Stimulated activated CD8-positive, alpha-beta memory T cell treated with anti-CD3 and anti-CD28 coated beads, Interleukin-12 subunit alpha, Interleukin-12 subunit beta, amount 100 ng/mL, for 1 hour (primary cell): Measurements from ENCODE around the gene FARP1.
"Not testable (repeated sequence)": the region's sequence is repeated elsewhere in the genome, so short reads cannot be mapped to it uniquely, and the experiment has no call there.

Source experiments
- DNase-seq: peaks from one replicate; pipeline ENCODE4 v3.0.0-alpha.2; 2020; ENCODE audit warnings: low read depth

FARP1 gene

GRCh38 chr13:98263841-98264240, 120.9 kb downstream of the FARP1 start:
- DNase-seq, result no peak

- no peak for DNase-seq
Measured at GRCh38 chr13:98264877-98265276, 122.0 kb downstream of the FARP1 start.

DNA sequence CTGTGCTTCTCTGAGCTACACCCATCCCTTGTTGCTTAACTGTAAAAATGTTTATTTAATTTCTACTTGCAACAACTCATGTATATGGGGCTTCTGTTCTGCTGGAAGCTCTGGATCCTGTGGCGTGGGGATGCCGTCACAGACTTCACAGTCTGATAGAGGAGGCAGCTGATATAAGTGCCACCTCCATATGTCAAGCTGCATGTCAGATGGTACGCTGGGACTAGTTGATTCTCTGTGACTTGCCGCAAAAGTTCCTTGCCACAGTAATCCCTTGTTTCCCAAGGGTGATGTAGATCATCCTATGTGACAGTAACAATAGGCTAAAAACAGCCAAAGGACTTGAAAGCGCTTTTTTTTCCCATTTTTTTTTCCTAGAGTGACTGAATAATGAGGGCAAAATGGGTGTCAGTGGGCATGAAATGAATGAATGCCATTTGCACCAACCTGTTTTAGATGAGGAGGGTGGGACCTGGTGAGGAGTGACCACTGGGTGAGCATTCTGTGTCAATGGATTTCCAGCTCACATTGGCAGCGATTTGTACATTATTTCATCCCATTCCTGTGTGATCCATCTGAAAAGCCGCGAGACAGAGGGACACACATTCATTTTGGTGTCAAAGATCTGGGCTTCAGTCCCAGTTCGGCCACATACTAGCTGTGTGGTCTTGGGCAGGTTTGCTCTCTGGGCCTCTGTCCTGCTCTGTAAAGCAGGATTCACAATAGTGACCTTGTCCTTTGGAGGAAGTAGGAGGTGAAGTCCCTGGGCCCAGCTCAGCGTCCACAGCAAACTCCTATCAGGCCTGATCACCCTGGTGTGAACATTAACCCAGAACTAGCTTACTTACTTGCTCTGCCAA, 123.0 kb downstream of the FARP1 start:
- DNase-seq, result no peak

DNA sequence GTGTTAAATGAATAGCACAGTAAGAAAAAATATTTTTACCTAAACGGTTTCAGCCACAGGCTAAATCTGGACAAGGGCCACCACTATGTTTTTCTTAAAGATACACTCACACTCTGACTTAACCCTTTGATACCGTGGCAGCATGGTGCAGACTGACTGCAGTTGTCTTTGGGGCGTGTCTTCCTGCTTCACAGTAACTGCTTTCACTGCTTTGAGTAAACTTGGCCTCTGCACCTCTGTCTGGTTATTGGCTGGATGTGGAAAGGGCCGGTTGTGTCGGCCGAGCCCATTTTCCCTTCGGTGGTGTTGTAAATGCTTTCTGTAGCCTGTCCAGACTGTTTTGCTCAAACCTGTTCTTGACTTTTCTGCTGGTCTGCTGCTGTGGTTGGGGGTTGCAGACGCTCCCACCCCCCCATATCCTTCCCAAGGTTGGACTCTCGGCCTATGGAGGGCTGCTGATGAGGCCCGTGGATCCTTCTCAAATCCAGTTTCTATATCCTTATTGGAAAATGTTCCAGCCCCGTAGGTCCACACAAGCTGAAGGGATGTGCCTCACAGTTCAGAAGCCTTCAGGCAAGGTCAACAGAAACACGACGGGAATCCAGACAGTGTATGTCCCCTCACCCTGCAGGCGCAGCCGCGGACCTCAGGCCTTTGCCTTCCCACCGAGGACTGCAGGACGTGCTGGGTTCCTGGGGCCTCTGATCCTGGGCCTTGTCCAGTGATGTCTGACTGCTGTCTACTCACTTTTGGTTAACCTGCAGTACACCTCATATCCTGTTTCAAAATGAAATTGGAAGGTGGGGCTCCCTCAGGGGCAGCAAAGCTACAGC, 124.4 kb downstream of the FARP1 start:
- no peak for DNase-seq

DNA sequence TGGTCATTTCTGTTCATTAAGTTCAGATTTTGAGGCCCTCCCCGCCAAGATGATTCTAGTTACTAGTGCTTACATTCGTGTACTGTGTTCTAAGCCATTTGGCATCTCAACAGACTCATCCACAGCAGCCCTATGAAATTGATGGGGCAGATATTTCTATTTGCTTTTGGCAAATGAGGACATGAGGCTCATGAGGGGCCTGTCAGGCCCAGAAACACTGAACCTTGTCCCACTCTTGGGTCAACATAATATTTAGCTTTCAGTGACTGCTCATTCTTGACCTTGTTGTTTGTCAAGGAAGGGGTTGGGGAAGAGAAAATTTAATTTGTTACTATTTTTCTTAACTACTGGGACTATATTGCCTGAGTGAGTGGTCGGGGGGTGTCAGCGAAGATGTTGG, 126.5 kb downstream of the FARP1 start:
- no peak for DNase-seq

DNA sequence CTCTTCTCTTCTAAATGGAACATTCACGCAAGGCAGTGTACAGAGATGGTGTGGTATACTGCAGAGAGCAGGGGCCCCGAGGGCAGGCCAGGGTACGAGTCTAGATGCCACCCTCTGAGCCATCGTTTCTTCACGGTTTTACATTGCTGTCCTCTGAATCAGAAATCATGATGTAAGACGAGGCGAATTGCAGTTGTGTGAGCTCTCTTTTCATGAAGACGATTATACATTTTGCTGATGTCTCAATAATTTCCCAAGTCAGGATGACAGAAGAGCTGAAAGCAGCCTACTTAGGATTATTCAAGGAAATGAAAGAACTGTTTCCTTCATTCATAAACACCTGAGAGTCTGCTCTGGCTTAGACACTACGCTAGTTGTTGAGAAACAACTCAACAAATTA, 127.9 kb downstream of the FARP1 start:
- no peak for DNase-seq

GRCh38 chr13:98271646-98272045, 128.8 kb downstream of the FARP1 start:
- DNase-seq, result not testable (repeated sequence)

DNA sequence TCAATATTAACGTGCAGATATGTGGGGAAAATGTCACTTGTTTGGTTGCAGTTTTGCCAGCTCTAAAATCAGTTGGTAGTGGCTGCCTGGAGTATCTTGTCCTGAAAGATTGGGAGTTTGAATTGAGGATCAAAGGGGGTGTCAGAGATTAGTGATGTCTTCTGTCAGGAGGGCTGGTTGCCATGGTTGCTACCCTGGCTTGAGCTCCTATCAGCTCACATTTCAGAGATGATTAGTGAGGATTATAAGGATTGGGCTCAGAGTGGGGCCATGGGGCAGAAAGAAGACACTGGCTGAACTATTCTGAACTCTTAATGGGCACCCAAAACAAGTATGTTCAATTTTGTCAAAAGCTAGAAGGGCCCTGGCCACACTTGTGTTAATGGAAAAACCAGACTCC, 129.7 kb downstream of the FARP1 start:
- no peak for DNase-seq

DNA sequence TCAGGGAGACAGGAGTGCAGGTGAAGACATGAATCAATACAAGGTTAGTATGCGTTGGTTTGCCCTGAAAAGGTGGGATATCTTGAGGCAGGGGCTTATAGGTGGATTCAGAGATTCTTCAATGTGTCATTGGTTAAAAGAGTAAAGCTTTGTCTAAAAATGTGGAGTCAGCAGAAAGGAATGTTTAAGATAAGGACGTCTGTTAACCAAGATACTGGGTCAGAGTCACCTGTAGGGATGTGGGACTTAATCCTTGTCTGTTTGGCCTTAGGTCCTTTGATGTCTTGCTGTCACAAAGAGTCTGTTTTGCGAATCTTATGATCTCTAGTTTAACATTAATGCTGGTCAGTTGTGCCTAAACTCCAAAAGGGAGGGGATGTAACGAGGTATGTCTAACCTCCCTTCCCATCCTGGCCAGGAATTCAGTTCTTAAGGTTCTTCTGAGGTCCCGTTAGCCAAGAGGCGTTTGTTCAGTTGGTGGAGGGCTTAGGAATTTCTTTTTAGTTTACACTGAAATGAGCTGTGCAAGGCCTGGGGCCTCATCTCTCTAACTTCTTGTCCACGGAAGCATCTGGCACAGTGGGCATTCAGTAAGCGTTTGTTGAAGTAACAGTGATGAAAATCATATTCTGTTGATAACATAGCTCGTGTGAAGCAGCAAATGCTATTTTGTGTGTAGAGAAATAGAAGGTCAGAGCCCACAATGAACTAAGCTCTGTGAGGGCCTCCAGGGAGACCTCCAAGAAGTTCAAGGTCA, 130.4 kb downstream of the FARP1 start:
- DNase-seq, result no peak

- DNase-seq, result no peak
Measured at GRCh38 chr13:98273824-98274742, 131.2 kb downstream of the FARP1 start.

- DNase-seq, result no peak
Measured at GRCh38 chr13:98274921-98275487, 132.1 kb downstream of the FARP1 start.

DNA sequence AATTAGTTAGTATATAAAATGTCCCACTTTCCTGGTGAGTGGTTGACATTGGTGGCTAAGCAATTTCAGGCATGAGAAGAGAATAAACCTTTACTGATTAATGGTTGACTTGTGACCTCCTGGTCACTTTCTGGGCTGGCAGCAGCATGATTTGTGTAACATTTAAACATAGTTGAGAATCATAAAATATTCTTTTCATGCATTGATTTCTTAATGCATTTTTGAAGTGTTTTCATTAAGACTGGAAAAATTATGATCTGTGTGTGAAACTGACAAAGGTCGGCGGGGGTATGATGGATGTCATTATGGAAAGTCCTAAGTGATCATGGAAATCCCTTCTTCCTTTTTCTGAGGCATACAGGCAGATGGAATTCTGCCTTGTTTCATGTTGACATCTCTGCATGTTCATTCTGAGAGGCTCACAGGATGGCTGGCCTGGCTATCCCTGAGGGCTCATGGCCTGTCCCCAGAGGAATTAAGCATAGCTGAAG, 132.8 kb downstream of the FARP1 start:
- no peak for DNase-seq

DNA sequence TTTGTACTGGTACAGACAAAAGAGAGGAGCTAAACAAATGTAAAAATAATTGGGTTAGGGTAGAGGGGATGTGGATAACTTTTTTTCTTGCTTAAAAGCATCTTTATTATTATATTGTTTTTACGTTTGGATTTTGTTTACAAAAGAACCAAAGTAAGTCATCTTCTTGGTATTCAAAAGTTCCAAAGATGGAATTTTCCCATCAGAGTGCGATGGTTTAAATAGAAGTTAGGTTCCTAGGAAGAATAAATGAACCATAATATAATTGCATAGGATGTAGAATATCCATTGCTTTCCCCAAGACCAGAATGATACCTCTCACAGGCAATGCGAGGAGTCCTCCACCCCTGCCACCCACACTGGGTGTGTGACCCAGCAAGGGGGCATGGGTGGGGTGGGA, 133.6 kb downstream of the FARP1 start:
- DNase-seq, result no peak

DNA sequence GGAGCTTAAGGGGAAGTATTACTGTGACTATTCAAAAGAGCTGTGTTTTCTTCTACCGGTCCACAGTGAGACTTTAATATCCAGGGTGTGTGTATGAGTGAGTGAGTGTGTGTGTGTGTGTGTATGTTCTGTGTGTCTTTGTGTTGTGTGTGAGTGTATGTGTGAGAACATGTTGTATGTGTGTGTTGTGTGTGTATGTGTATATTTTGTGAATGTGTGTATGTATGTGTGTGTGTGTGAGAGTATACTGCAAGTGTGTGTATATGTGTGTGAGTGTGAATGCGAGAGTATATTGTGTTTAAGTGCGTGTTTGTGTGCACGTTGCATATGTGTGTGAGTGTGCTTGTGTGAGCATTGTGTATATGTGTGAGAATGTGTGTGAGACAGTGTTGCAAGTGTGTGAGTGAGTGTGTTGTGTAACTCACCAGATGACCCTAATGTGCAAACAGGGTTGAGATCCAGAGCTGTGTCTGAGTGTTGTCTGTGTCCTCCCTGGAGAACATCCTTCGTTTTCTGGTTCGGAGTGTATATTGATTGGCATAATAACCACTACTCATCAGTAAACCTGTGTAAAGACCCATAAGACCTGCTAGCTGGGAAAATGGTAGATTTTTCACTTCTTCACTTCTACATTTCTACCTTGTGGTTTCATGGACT, 135.3 kb downstream of the FARP1 start:
- DNase-seq, result no peak

DNA sequence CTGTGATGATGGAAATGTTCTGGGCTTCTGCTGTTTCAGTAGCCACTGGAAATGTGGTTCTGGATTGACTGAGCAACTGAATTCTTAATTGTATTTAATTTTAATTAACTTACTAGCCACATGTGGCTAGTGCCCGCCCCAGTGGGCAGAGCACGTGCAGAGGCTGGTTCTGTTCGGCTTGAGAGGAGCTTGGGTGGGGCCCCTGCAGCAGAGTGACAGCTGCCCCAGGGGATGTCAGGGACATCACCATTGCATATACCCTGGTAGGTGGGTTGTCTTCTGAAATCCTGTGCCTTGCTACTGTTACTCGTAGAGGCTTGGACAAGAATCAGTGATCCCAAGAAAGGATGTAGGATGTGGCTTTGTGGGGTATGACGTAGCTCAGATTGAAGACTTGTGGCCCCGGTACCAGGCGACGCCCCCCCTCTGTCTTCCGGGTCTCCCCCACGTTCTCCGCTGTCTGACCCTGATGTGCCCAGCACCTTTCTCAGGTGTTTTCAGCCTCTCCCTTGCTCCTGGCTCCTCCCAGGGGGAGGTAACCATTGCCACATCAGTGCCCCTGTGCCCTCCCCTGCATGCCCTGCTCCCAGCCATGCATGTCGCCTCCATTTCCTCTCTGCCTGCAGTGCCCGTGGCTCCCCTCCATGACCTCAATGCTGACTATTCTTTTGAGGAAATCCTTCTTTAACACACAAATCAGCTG, 136.7 kb downstream of the FARP1 start:
- DNase-seq, result no peak

DNA sequence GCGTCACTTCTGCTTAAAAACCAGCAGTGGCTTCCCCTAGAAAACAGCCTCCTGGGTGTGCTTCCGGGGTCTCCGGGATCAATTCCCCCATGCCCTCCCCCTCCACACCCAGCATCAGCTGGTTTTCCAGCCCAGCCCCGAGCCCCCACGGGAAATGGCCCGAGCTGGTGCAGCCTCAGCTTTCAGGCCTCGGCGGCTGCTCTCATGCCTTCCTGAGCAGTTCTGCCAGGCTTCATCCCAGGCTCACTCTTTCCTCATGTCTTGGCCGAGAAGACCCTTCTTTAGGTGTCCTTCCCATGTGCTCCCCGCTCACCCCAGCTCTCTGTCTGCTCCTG, 137.2 kb downstream of the FARP1 start:
- no peak for DNase-seq

GRCh38 chr13:98284679-98285078, 141.8 kb downstream of the FARP1 start:
- DNase-seq, result no peak

DNA sequence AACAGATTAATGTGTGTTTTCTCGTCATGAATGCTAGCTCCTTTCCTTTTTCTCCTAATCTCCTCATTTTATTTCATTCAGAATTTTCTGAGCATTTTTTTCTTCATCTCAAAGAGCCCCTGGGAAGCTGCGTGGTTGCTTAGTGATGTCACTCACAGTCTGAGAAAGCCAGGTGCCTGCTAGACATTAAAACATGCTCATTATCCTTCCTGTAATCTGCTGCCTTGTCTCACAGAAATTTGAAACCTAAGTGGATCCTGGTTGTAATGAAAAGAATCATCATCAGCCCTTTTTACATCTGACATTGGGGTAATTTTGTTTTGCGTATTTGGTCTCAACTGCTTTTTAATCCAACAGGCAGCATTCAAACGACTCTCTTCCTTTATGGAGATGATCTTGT, 142.4 kb downstream of the FARP1 start:
- DNase-seq, result no peak

DNA sequence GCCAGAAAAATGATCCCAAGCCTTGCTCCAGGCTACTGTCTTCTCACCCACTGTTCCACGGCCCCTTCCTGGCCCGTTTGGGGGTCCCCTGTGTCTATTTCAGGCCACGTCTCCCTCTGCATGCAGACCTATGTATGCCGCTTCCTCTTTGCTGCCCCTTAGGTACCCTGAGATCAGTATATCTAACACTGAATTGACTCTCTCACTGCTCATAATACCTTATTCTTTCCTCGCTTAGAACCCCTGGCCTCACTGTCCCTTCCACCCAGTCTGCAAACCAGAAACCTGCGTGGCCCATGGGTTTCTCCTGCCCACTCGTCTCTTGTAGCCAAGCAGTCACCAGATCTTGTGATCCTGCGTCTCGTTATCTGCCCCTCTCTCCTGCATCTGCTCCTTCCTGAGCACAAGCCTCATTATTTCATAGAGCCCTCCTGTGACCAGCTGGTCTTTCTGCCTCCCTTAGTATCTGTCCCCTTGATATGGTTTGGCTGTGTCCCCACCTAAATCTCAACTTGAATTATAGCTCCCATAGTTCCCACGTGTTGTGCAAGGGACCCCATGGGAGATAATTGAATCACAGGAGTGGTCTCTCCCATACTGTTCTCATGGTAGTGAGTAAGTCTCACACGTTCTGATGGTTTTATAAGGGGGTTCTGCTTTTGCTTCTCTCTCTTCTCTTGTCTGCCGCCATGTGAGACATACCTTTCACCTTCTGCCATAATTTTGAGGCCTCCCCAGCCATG, 143.1 kb downstream of the FARP1 start:
- no peak for DNase-seq
